HCT116 (cell line): Measurements from ENCODE around the gene PPP2R5A.

Experiments used
- EZH2phosphoT487 ChIP-seq: fragments of 200-600 bp; IDR thresholded peaks from 2 replicates; pipeline ENCODE4 v1.6.1; 2018; ENCODE audit warnings: antibody characterized with exemption, borderline replicate concordance
- POLR2A ChIP-seq: IDR thresholded peaks from 2 replicates; pipeline ENCODE4 v1.7.0; 2011; ENCODE audit warnings: borderline replicate concordance; ENCODE audit not compliant: insufficient read depth, insufficient read length; ENCODE audit errors: extremely low read depth
- POLR2AphosphoS5 ChIP-seq: IDR thresholded peaks from 2 replicates; pipeline ENCODE4 v1.6.1; 2011; ENCODE audit warnings: mild to moderate bottlenecking, low read depth, low read length, moderate library complexity
- SIN3A ChIP-seq: IDR thresholded peaks from 2 replicates; pipeline ENCODE4 v1.6.1; 2012; ENCODE audit warnings: low read depth
- SP1 ChIP-seq: IDR thresholded peaks from 2 replicates; pipeline ENCODE4 v1.6.1; 2012; ENCODE audit warnings: low read depth
- YY1 ChIP-seq: IDR thresholded peaks from 2 replicates; pipeline ENCODE4 v1.6.1; 2011; ENCODE audit warnings: low read length, low read depth, moderate library complexity, mild to moderate bottlenecking; ENCODE audit not compliant: insufficient replicate concordance; ENCODE audit errors: extremely low read depth
- ZNF274 ChIP-seq: fragments of 200-500 bp; sonication (Bioruptor generic); IDR thresholded peaks from 2 replicates; pipeline ENCODE4 v1.6.1; 2014; ENCODE audit warnings: mild to moderate bottlenecking, low read depth, low read length, inconsistent platforms
- TF ChIP-seq, protein P1 (sequence below), 3 experiments: fragments of 200-600 bp in 1 of 3; sonication (generic) in 1 of 3; IDR thresholded peaks in 2 of 3; conservative IDR thresholded peaks in 1 of 3; 2 replicates each; pipeline ENCODE4 v1.5.1; 2012 to 2017; ENCODE audit warnings: low read depth in 2 of 3, low read length in 2 of 3, antibody characterized with exemption in 1 of 3, borderline replicate concordance in 1 of 3, control low read depth in 1 of 3, mild to moderate bottlenecking in 1 of 3, mixed read lengths in 1 of 3, mixed run types in 1 of 3, moderate library complexity in 1 of 3; ENCODE audit not compliant: insufficient read depth in 1 of 3
- TF ChIP-seq, protein P2 (sequence below): IDR thresholded peaks from 2 replicates; pipeline ENCODE4 v1.6.1; 2012; ENCODE audit warnings: low read depth

DNA sequence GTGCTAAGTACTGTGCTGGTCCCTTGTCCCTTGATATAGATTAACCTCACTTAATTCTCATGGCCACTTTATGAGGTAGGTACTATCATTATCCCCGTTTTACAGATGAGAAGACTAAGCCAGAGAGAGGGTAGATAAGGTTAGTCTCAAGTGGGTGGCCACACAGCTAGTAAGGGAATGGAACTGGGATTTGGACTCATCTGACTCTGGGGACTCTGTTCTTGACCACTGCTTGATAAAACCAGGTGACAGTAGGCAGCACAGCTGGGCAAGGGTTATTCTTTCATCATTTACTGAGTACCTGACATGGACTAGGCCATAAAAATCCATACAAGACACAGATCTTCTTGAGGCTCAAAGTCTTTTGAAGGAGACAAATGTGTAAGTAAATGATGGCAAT, 37.2 kb upstream of the PPP2R5A start:
- no peak for TF ChIP-seq ZNF274
- TF ChIP-seq, protein P1, sequence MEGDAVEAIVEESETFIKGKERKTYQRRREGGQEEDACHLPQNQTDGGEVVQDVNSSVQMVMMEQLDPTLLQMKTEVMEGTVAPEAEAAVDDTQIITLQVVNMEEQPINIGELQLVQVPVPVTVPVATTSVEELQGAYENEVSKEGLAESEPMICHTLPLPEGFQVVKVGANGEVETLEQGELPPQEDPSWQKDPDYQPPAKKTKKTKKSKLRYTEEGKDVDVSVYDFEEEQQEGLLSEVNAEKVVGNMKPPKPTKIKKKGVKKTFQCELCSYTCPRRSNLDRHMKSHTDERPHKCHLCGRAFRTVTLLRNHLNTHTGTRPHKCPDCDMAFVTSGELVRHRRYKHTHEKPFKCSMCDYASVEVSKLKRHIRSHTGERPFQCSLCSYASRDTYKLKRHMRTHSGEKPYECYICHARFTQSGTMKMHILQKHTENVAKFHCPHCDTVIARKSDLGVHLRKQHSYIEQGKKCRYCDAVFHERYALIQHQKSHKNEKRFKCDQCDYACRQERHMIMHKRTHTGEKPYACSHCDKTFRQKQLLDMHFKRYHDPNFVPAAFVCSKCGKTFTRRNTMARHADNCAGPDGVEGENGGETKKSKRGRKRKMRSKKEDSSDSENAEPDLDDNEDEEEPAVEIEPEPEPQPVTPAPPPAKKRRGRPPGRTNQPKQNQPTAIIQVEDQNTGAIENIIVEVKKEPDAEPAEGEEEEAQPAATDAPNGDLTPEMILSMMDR (IDR thresholded peaks at IDR 0.05 in 2 of 3, conservative IDR thresholded peaks at IDR 0.05 in 1 of 3; ENCODE audit: borderline replicate concordance in 1 of 3, insufficient read depth in 1 of 3, low read depth in 2 of 3, low read length in 2 of 3), result no peak
- TF ChIP-seq POLR2AphosphoS5, result no peak
- no peak for TF ChIP-seq POLR2A
- no peak for TF ChIP-seq YY1
- TF ChIP-seq, protein P2, sequence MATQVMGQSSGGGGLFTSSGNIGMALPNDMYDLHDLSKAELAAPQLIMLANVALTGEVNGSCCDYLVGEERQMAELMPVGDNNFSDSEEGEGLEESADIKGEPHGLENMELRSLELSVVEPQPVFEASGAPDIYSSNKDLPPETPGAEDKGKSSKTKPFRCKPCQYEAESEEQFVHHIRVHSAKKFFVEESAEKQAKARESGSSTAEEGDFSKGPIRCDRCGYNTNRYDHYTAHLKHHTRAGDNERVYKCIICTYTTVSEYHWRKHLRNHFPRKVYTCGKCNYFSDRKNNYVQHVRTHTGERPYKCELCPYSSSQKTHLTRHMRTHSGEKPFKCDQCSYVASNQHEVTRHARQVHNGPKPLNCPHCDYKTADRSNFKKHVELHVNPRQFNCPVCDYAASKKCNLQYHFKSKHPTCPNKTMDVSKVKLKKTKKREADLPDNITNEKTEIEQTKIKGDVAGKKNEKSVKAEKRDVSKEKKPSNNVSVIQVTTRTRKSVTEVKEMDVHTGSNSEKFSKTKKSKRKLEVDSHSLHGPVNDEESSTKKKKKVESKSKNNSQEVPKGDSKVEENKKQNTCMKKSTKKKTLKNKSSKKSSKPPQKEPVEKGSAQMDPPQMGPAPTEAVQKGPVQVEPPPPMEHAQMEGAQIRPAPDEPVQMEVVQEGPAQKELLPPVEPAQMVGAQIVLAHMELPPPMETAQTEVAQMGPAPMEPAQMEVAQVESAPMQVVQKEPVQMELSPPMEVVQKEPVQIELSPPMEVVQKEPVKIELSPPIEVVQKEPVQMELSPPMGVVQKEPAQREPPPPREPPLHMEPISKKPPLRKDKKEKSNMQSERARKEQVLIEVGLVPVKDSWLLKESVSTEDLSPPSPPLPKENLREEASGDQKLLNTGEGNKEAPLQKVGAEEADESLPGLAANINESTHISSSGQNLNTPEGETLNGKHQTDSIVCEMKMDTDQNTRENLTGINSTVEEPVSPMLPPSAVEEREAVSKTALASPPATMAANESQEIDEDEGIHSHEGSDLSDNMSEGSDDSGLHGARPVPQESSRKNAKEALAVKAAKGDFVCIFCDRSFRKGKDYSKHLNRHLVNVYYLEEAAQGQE, result no peak
- TF ChIP-seq EZH2phosphoT487, result no peak
- TF ChIP-seq SIN3A, result no peak
- no peak for TF ChIP-seq SP1
